Erythroblast (primary cell): ENCODE results near the gene MS4A6E.

Experiments
- GATA1 ChIP-seq: IDR thresholded peaks from 2 replicates; pipeline ENCODE4 v1.6.1; 2011; ENCODE audit warnings: low read depth, mild to moderate bottlenecking, control low read depth, low read length, moderate library complexity
- POLR2A ChIP-seq: IDR thresholded peaks from 2 replicates; pipeline ENCODE4 v1.6.1; 2011; ENCODE audit warnings: mild to moderate bottlenecking, low read length

- TF ChIP-seq POLR2A: no peak
- no peak for TF ChIP-seq GATA1
These were observed 21.1 kb downstream of the MS4A6E start for GRCh38 chr11:60348116-60348515.
